HTR-8/SVneo (cell line): ENCODE data around the gene CD9.

Experiments
- DNase-seq: peaks from one replicate; pipeline ENCODE4 v3.0.0; 2011; ENCODE audit warnings: low spot score, mixed read lengths; ENCODE audit not compliant: insufficient read length
- FAIRE-seq: peaks from 2 replicates; lab custom pipeline; 2011; peaks lifted over from hg19 to GRCh38; lab: Jason Lieb, UNC

CD9 gene

DNA sequence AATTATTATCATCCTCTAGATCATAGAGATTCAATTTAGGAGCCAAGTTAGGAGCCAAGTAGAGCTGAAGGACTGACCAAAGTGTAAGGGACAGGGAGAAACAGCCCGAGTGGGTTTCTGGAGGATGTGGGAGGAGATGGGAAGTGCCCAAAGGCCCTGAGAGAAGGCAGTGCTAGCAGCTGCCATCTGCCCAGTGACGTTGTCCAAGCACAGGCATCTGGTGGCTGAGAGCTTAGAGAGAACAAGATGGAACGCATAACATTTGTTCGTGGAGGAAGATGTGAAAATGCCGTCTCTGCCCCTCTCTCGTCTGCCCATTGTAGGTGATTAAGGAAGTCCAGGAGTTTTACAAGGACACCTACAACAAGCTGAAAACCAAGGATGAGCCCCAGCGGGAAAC, 34.7 kb downstream of the CD9 start:
- no peak for FAIRE-seq
- no peak for DNase-seq

DNA sequence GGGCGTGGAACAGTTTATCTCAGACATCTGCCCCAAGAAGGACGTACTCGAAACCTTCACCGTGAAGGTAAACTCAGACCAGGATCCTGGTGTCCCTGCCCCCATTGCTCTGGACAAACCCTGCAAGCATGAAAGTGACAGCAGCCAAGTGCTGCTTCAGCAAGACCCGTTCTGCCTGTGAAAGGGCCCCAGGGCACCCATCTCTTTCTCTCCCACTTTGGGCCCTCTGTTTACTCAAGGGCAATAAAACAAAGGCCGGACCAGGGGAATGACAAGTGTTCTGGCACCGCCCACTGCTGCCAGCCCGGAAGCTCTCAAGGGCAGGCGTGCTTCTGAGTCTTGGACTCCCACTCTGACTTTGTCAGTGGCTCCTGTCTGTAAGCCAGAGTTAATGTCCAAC, 35.3 kb downstream of the CD9 start:
- FAIRE-seq (no peak), DNase-seq (no peak)

DNA sequence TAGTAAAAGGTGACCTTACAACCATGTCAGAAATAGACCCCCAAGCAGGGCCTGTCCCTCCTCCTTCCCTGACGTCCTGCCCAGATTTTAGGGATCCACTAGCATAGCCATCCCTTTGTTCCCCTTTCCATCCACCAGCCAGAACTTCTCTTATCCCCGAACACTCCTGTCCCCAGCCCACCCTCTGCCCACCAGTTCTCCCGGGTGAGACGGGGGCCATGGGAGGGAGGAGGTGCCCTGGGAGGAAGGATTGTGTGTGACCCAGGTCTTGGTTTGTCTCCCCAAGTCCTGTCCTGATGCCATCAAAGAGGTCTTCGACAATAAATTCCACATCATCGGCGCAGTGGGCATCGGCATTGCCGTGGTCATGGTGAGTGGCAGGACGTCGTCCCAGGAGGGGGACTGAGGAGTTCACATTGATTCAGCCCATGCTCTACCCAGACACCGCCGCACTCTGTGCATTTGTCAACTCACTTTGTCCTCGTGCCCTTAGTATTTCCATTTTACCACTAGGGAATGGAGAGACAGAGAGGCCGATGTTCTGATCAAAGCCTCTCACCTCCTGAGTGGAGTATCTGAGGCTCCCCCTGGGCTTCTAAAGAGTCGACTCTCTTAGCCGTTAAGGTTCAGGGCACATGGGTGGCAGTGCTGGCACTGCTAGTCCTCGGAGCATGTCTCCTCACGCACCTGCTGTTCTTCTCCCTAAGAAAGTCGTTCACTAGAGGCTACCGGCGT, 35.9 kb downstream of the CD9 start:
- DNase-seq: no peak

DNA sequence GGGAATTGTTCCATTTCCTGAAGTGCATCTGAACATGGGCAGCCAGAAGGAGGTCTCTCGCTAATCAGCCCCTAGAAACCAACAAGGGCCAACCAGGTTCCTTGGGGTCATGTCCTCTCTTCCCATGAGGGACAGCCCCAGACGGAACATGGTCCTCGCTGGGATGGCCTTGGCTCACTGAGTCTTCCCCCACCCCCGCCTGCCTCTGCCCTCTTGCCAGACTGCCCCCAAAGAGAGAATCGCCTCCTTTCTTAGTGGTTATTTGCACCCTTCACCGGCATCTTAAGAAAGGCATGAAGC, 36.4 kb downstream of the CD9 start:
- no peak for DNase-seq
- FAIRE-seq: no peak

More for the DNA sequence above, 35.9 kb downstream of the CD9 start:
- no peak for FAIRE-seq

DNA sequence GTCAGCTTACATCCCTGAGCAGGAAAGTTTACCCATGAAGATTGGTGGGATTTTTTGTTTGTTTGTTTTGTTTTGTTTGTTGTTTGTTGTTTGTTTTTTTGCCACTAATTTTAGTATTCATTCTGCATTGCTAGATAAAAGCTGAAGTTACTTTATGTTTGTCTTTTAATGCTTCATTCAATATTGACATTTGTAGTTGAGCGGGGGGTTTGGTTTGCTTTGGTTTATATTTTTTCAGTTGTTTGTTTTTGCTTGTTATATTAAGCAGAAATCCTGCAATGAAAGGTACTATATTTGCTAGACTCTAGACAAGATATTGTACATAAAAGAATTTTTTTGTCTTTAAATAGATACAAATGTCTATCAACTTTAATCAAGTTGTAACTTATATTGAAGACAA, 37.6 kb downstream of the CD9 start:
- DNase-seq (no peak), FAIRE-seq (no peak)

DNA sequence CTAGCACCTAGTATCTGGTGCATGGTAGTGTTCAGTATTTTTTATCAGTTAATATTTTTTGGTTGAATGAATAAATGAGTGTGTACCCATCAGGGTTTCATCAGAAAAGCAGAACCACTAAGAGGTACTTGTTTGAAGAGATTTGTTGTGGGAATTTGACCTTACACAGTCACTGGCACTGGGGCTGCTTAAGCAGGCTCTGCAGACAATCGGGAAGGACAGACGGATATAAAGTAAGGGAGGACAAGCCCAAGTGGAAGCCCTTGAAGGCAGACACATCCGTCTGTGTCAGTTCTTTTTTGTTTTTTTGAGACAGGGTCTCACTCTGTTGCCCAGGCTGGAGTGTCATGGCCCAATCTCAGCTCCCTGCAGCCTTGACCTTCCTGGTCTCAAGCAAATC, 38.7 kb downstream of the CD9 start:
- FAIRE-seq: no peak

GRCh38 chr12:6241495-6241894, 41.3 kb downstream of the CD9 start:
- DNase-seq (no peak), FAIRE-seq (no peak)

More for the DNA sequence above, 38.7 kb downstream of the CD9 start:
- no peak for DNase-seq

DNA sequence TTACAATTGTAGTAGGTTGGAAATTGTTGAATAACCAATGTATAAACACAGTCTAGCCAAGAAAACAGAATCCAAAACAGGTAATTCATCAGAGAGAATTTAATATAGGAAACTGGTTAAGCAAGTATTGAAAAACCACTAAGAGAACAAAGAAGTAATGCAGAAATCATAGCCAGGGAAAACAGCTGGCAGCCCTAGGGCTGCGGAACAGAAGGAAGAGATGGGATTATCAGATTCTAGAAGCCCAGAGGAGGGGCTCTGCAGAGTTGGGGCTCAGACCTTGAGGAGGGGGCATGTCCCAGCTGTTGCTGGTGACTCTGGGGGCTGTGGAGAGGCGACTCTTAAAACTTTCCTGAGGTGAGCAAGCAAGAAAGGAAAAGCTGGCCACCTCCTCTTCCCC, 49.4 kb downstream of the CD9 start:
- no peak for DNase-seq
- FAIRE-seq: no peak

DNA sequence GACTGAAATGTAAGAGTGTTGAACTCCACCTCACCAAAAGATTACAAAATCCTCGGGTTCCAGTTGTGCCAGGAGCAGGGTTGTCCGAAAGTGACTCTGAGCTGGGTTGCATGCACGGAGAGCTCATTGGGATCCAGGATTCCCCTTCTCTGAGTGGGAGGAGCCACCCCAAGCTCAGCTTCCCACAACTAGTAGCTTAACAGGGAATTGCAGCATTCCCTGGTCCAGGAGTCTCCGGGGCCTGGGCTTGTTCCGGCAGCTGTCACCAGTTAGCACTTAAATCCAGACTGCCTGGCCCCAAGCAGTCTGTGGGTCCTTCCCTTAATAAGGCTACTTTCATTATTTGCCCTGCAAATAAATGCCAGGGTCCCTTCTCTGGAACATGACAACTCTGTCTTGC, 50.1 kb downstream of the CD9 start:
- no peak for DNase-seq
- FAIRE-seq: no peak

DNA sequence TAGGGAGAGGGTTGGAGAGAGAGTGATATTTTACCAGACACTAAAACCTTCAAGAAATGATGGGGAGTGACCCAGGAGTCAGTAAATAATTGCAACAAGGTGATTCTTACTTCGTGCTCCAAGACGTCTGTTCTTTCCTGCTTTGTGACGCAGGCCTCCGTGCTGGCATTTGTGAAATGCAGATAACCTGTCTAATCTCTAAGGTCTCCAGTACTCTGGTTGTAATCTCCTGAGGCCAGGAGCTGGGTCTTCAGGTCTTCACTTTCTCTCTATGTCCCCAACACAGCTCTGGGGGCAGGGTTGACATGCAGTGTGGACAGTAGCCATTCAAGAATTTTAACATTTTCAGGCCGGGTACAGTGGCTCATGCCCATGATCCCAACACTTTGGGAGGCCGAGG, 53.1 kb downstream of the CD9 start:
- DNase-seq (no peak), FAIRE-seq (no peak)

- DNase-seq (no peak), FAIRE-seq (no peak)
These were observed 54.3 kb downstream of the CD9 start for GRCh38 chr12:6254491-6254890.

GRCh38 chr12:6257007-6257406, 56.8 kb downstream of the CD9 start:
- no peak for FAIRE-seq
- no peak for DNase-seq

DNA sequence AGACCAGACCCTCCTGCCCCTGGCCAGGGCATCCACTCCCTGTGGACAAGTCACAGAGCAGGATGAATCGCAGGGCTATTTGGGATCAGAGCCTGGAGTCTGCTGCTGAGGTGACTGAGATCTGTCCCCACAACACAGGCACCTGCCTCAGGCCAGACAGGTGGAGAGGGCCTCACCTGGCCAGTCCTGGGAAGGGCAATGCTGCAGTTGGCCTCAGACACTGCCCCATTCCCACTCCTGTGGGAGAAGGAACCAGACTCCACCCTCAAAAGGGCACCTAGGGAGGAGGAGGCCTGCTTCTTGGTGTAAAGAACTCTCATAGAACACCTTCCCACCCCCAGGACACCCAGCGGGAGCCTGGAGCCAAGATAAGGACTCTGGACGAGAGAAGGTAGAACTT, 62.0 kb downstream of the CD9 start:
- no peak for FAIRE-seq
- DNase-seq: no peak

DNA sequence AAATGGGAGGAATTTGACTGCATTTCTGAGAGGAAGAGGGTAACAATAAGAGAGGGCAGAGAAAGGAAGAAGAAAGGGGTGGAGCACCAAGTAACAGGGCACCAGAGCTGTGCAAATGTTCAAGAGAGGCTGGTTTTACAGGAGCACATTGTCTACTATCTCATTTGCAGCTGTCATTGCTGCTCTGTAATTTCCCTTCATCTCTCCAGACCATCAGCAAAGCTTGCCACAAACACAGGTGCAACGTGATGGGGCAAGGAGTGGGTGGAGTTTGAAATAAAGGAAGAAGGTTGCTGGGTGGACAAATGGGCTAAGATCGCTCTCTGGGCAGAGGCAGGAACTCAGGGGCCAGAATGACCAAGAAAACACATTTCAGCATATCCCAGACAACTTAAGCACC, 62.4 kb downstream of the CD9 start:
- no peak for DNase-seq
- FAIRE-seq: no peak

DNA sequence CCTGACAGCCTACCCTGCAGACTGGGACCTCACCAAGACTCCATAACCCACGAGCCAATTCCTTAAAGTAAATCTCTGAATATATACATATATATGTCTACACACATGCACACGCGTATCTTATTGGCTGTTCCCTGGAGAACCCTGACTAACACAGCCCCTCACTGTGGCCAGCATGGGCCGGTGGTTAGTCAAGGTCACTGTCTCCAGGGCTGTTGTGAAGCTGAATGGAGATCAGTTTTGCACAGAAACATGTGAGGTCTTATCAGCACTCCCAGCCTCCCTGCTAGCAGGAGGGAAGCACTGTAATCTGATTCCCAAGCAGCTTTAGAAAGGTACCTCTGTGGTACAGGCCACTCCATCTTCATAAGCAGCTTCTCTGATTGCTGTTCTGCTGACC, 63.7 kb downstream of the CD9 start:
- DNase-seq: no peak
- FAIRE-seq: peak; percentile 63

DNA sequence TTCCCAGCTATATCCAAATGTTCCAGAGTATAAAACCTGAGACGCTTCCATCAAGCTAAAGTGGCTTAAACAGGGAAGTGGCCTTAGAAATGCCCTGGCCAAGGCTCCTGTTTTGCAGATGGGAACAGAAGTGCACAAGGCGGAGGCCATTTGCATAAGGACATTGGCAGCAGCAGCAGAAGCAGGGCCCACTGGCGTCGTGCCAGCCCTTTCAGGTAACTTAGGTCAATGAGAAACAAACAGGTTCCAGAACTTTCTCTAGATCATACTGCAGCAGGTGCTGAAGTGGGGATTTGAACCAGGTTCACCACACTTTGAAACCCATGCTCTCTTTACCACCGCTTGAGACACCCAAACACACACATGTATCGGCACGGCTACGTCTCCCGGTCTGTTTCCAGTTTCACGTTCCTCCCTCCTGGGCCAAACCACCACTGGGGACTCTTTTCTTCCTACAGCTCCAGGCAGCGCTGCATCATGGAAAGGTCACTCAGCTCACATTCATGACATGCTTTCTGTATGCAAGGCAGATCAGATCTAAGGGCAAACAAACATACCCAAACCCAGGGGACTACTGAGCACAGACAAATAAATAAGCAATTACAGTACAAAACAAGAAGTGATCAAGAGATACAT, 64.3 kb downstream of the CD9 start:
- DNase-seq: no peak
- FAIRE-seq: peak; percentile 54

DNA sequence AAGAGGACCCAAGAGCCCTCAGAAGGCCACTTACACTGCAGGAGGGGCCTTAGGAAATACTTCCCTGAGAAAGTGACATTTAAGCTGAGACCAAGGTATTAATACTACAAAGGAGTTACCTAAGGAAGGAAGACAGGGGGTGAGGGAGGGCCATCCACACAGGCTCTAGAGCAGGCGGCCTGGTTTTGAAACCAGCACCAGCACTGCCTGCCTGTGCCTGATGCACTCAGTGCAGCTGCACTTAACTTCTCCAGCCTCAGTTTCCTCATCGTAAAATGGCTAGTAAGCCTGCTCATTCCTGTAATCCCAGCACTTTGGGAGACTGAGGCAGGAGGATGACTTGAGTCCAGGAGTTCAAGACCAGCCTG, 64.8 kb downstream of the CD9 start:
- no peak for FAIRE-seq

DNA sequence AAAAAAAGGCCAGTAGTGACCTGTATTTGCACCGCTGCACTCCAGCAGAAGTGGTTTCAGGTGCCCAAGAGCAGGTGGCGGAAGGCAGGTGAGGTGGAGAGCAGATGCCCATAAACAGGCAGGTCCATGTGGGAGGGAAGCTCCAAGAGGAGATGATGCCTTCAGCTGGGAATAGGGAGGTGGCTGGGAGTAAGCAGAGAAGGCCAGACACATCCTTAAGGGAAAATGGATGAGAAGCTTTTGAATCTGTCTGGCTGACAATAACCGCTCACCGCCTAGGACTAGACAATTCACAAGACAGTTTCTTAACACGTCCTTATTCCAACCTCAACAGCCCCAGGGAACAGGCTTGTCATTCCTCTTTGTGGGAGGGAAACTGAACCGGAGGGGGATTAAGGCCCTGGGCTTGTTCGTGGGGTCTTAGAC, 66.4 kb downstream of the CD9 start:
- no peak for FAIRE-seq
- no peak for DNase-seq

More for the DNA sequence above, 64.8 kb downstream of the CD9 start:
- no peak for DNase-seq

DNA sequence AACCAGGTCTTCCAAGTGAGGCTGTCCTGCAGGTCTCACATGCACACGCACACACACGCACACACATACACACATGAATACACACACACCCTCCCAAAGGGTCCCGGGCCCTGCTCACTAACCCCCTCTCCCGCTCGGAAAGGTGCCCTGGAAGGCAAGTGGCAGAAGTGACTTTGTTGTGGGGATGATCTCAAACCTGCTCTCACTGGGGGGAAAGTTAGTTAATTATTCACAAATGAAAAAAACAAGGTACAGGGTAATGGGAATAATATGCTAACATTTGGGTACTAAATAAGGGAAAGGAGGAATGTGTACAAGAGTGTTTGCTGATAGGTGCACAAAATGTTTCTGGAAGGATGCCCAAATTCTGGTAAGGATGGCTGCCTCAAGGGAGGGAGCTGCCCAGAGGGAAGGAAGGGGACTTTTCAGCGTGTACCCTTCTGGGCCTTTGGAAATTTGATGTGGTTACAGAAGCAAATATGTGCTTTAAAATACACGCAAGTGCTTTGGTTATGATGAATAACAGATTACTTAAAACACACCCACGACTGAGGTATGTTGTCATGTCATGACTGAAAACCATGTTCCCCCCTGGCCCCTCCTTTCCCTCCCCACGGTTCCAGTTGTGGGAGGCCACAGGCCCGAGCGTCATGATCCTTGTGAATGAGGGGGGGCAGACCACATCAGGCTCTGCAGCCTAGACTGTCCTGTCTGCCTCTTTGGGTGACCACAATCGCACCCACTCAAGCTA, 66.9 kb downstream of the CD9 start:
- DNase-seq: no peak

GRCh38 chr12:6268484-6269157, 68.4 kb downstream of the CD9 start:
- FAIRE-seq (no peak), DNase-seq (no peak)

More for the DNA sequence above, 66.9 kb downstream of the CD9 start:
- no peak for FAIRE-seq

DNA sequence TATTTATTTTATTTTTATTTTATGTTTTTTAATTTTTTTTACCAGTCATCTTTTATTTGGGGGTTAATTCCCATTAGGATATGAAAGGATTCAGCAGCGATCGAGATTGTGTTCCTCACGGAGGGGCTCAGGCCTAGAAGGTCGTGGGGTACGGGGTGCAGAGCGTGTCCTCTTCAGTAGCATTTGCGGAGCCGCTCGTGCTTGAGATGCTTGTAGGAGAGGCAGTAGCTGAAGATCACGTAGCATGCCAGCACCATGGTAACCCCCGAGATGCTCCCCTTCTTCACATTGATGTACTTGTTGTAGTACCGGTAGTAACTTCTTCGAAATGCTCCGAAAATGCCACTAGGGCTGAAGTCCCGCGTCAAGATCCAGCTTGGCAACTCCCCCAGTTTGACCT, 69.8 kb downstream of the CD9 start:
- no peak for DNase-seq
- no peak for FAIRE-seq
